CD4-positive, alpha-beta T cell treated with Interleukin-2 at 100 ng/mL for 4 hours (primary cell): ENCODE data around the gene ZNF605.
"Not testable (repeated sequence)": the region's sequence is repeated elsewhere in the genome, so short reads cannot be mapped to it uniquely, and the experiment has no call there.

Experiments
- DNase-seq: peaks from one replicate; pipeline ENCODE4 v3.0.0-alpha.2; 2020; ENCODE audit warnings: low spot score

ZNF605 gene

GRCh38 chr12:132949936-132950837 lies 5.9 kb downstream of the ZNF605 start:
- DNase-seq, result no peak

GRCh38 chr12:132948146-132949066 lies 7.7 kb downstream of the ZNF605 start:
- no peak for DNase-seq

GRCh38 chr12:132946246-132946820 lies 9.8 kb downstream of the ZNF605 start:
- DNase-seq, result no peak

- DNase-seq, result no peak
Observed at GRCh38 chr12:132945806-132946205, 10.3 kb downstream of the ZNF605 start.

- no peak for DNase-seq
Observed at GRCh38 chr12:132942611-132943010, 13.5 kb downstream of the ZNF605 start.

- DNase-seq, result no peak
Observed at GRCh38 chr12:132941336-132941954, 14.7 kb downstream of the ZNF605 start.

- no peak for DNase-seq
Observed at GRCh38 chr12:132940071-132940719, 15.9 kb downstream of the ZNF605 start.

GRCh38 chr12:132938807-132939206 lies 17.3 kb downstream of the ZNF605 start:
- DNase-seq, result not testable (repeated sequence)

GRCh38 chr12:132937476-132937875 lies 18.6 kb downstream of the ZNF605 start:
- DNase-seq, result no peak

GRCh38 chr12:132936921-132937320 lies 19.2 kb downstream of the ZNF605 start:
- not testable (repeated sequence) for DNase-seq

GRCh38 chr12:132936163-132936562 lies 19.9 kb downstream of the ZNF605 start:
- no peak for DNase-seq

GRCh38 chr12:132926415-132926833 lies 29.7 kb downstream of the ZNF605 start:
- no peak for DNase-seq

GRCh38 chr12:132925597-132926414 lies 30.3 kb downstream of the ZNF605 start:
- DNase-seq, result no peak

GRCh38 chr12:132924356-132924755 lies 31.8 kb downstream of the ZNF605 start:
- no peak for DNase-seq

- DNase-seq, result no peak
Observed at GRCh38 chr12:132923356-132923909, 32.7 kb downstream of the ZNF605 start.

- DNase-seq, result no peak
Observed at GRCh38 chr12:132922676-132923075, 33.4 kb downstream of the ZNF605 start.

- no peak for DNase-seq
Observed at GRCh38 chr12:132921685-132922084, 34.4 kb downstream of the ZNF605 start.

GRCh38 chr12:132918680-132919079 lies 37.4 kb downstream of the ZNF605 start:
- DNase-seq, result no peak

- DNase-seq, result no peak
Observed at GRCh38 chr12:132909030-132909368, 47.1 kb downstream of the ZNF605 start.
